NB4 (cell line): ENCODE data around the gene RNF14.
"Not testable (repeated sequence)": the region's sequence is repeated elsewhere in the genome, so short reads cannot be mapped to it uniquely, and the experiment has no call there.

Experiments
- DNase-seq: peaks from one replicate; pipeline ENCODE4 v3.0.0; 2010; ENCODE audit warnings: low read depth
- H3K4me3 ChIP-seq: one replicate; pipeline ENCODE4 v1.5.1; 2011; ENCODE audit warnings: mild to moderate bottlenecking, low read depth, low read length, moderate library complexity
- MYC ChIP-seq: IDR thresholded peaks from 2 replicates; pipeline ENCODE4 v1.6.1; 2011; ENCODE audit warnings: low read depth, low read length
- POLR2A ChIP-seq: IDR thresholded peaks from 2 replicates; pipeline ENCODE4 v1.6.1; 2011; ENCODE audit warnings: mild to moderate bottlenecking; ENCODE audit not compliant: insufficient read length; ENCODE audit errors: extremely low read depth
- TF ChIP-seq, protein P1 (sequence below): IDR thresholded peaks from 2 replicates; pipeline ENCODE4 v1.6.1; 2011; ENCODE audit warnings: low read depth, low read length
- TF ChIP-seq, protein P2 (sequence below): IDR thresholded peaks from one replicate; pipeline ENCODE4 v1.5.1; 2012; ENCODE audit warnings: low read depth, low read length

The RNF14 gene

DNA sequence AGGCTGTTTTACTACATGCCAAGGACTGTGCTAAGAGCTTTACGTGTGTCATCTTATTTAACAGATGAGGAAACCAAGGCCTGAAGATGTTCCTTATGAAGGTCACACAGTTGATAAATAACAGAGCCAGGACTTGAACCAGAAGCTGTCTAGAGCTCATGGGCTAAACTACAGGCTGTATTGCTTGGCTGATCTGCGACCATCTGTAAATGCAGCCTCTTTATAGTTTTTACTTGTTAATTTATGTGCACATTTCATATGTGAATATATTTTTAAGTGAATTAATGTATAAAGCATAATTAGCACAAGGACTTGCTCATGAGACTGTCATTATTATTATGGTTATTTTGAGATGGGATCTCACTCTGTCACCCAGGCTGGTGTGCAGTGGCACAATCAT, 63.2 kb downstream of the RNF14 start:
- no peak for DNase-seq
- TF ChIP-seq MYC (no peak), POLR2A (no peak)
- TF ChIP-seq, protein P1, sequence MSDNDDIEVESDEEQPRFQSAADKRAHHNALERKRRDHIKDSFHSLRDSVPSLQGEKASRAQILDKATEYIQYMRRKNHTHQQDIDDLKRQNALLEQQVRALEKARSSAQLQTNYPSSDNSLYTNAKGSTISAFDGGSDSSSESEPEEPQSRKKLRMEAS: no peak
- TF ChIP-seq, protein P2, sequence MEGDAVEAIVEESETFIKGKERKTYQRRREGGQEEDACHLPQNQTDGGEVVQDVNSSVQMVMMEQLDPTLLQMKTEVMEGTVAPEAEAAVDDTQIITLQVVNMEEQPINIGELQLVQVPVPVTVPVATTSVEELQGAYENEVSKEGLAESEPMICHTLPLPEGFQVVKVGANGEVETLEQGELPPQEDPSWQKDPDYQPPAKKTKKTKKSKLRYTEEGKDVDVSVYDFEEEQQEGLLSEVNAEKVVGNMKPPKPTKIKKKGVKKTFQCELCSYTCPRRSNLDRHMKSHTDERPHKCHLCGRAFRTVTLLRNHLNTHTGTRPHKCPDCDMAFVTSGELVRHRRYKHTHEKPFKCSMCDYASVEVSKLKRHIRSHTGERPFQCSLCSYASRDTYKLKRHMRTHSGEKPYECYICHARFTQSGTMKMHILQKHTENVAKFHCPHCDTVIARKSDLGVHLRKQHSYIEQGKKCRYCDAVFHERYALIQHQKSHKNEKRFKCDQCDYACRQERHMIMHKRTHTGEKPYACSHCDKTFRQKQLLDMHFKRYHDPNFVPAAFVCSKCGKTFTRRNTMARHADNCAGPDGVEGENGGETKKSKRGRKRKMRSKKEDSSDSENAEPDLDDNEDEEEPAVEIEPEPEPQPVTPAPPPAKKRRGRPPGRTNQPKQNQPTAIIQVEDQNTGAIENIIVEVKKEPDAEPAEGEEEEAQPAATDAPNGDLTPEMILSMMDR: no peak
- no peak overlapping the region for H3K4me3 ChIP-seq

DNA sequence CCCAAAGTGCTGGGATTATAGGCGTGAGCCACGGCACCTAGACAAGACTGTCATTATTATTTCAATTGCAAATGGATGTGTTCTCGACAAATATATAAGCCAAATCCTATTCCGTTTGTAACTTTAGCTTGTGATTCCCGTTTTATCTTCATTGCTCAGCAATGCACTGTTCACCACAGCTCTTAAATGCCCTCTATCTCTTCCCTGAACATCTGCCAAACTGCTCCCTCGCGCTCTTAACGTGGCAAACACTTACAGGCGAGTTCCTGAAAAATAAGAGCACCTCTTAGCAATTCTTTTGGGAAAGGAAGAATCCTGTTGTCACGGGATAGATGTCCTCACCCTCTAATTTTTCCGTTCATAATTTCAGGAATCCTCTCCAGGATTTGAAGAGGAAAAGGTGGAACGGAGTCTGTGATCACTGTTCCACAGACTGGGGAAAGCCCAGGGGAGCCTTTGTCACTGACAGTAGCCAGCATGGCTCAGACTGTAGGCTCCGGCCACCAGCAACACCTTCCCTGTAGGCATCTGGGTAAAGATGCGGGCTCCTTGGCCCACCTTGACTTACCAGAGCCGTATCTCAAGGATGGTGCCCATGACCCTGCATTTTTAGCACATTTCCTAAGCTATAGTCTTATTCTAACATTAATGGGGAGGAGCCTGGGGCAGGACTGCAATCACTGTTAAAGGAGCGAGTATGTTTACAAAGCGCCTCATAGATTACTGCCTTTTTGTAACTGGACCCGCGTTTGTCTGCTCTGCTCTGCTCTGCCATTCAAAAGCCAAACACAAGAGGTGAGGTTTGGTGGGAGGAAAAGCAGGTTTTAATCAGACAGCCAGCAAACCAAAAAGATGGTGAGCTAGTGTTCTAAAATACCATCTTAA, 64.1 kb downstream of the RNF14 start:
- TF ChIP-seq MYC: no peak
- DNase-seq: no peak
- no peak overlapping the region for H3K4me3 ChIP-seq

DNA sequence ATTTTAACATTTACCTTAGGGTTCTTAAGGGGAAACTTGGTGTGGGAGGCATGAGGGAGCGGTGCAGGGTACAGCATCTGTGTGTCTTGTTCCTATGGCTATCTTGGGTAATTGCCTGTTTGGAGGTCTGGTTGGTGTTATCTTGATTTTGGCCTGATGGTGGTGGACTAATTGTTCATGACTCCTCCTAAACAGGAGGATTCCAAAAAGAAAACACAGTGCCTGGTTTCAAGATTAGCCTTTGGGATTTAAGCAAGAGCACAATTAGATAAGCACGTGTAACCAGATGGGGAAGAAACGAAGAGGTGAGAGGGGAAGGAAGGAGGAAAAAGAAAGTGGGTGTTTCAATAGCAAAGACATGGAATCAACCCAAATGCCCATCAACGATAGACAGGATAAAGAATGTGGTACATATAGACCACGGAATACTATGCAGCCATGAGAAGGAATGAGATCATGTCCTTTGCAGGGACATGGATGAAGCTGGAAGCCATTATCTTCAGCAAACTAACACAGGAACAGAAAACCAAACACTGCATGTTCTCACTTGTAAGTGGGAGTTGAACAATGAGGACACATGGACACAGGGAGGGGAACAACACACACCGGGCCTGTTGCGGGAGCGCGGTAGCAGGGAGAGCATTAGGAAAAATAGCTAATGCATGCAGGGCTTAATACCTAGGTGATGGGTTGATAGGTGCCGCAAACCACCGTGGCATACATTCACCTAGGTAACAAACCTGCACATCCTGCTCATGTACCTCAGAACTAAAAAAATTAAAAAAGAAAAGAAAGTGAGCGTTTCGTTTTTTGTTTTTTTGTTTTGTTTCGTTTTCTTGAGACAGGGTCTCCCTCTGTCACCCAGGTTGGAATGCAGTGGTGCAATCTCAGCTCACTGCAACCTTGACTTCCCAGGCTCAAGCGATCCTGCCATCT, 65.0 kb downstream of the RNF14 start:
- H3K4me3 ChIP-seq, DNase-seq: not testable (repeated sequence)

DNA sequence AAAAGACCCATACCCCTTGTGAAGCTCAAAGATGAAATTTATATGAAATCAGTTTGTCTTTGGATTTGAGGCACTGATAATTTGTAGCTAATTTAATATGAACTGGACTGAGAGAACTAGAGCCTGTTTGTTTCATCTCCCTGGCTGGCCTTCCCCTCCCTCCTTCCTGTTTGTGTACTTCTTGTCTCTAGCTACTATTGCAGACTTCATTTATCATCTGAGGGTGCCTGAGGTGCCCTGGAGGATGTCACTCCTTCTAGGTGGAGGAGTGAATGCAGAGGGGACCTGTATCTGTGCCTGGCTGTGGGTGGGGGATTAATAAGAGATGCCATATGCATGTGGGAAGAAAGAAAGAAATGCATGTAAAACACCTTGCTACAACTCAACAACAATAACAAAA, 66.1 kb downstream of the RNF14 start:
- no peak for TF ChIP-seq POLR2A
- TF ChIP-seq, protein P2: no peak
- H3K4me3 ChIP-seq: no peak overlapping the region
- DNase-seq: no peak

DNA sequence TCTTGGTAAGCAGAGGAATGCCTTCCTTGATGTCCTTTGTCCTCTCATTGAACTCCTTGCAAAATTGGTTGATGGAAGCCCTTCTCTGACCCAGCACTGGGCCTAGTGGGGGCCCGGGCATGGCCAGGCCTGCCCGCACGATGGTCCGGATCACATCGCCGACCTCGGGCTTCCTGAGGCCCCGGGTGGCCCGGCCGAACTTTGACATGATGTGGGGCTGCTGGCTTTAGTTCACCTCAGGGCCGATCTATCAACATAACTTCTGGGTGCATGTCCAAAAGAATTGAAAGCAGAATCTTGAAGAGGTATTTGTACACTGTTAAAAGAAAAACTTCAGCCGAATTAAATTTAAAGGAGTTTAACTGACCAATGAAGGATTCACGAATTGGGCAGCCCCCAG, 68.0 kb downstream of the RNF14 start:
- no peak overlapping the region for H3K4me3 ChIP-seq
- TF ChIP-seq POLR2A: no peak
- TF ChIP-seq, protein P1: no peak
- TF ChIP-seq MYC: no peak
- TF ChIP-seq, protein P2: no peak
- DNase-seq: no peak

DNA sequence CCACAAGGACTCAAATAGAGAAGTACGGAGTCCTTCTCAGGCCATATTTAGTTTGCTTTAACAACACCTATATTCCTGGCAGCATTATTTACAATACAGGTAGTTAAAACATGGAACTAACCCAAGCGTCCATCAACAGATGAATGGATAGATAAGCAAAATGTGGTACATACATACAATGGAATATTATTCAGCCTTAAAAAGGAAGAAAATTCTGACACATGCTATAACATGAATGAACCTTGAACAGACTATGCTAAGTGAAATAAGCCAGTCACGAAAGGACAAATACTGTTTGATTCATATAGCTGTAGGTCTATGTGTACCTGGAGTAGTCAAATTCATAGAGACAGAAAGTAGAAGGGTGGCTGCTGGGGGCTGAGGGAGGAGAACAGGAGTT, 68.7 kb downstream of the RNF14 start:
- H3K4me3 ChIP-seq, DNase-seq: not testable (repeated sequence)

DNA sequence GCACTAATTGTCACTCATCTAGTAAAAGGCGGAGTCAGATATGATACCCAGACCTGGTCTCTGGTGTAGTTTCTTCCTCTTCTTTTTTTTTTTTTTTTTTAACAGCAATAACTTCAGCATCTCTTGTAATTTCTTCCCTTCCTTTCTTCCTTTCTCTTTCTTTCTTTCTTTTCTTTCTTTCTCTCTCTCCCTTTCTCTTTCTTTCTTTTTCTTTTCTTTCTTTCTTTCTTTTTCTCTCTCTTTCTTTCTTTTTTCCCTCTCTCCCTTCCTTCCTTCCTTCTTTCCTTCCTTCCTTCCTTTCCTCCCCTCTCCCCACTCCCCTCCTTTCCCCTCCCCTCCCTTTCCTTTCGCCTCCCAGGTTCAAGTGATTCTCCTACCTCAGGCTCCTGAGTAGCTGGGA, 69.8 kb downstream of the RNF14 start:
- no peak for DNase-seq
- no peak overlapping the region for H3K4me3 ChIP-seq
- no peak for TF ChIP-seq POLR2A
- TF ChIP-seq, protein P1: no peak
- no peak for TF ChIP-seq MYC
- TF ChIP-seq, protein P2: no peak
